Inflammatory macrophage treated with lipopolysaccharide for 4 hours (primary cell): ENCODE results near the gene CISD1.

Experiments
- DNase-seq: peaks from one replicate; pipeline ENCODE4 v3.0.0-alpha.2; 2020

The CISD1 gene

GRCh38 chr10:58316874-58317273 is 47.9 kb downstream of the CISD1 start:
- DNase-seq: no peak

- DNase-seq: no peak
Observed at GRCh38 chr10:58318346-58318745, 49.4 kb downstream of the CISD1 start.

GRCh38 chr10:58319599-58319998 is 50.6 kb downstream of the CISD1 start:
- DNase-seq: peak; percentile 36

- DNase-seq: no peak
Observed at GRCh38 chr10:58320351-58321049, 51.5 kb downstream of the CISD1 start.

- DNase-seq: peak; percentile 96
Observed at GRCh38 chr10:58322072-58322834, 53.3 kb downstream of the CISD1 start.

GRCh38 chr10:58322835-58323209 is 53.9 kb downstream of the CISD1 start:
- no peak for DNase-seq

- DNase-seq: no peak
Observed at GRCh38 chr10:58326967-58327381, 58.0 kb downstream of the CISD1 start.

GRCh38 chr10:58328233-58328632 is 59.3 kb downstream of the CISD1 start:
- DNase-seq: no peak

- peak; percentile 85 for DNase-seq
Observed at GRCh38 chr10:58330431-58330830, 61.5 kb downstream of the CISD1 start.

- DNase-seq: peak; percentile 80
Observed at GRCh38 chr10:58331646-58332045, 62.7 kb downstream of the CISD1 start.

GRCh38 chr10:58334817-58335305 is 65.9 kb downstream of the CISD1 start, which contains the start of gene UBE2D1:
Gene UBE2D1 (plus strand): TSS chr10:58335006. CDS start chr10:58335202, 196 bp downstream.
- DNase-seq: peak; percentile 89

GRCh38 chr10:58335306-58336005 is 66.5 kb downstream of the CISD1 start:
- peak; percentile 51 for DNase-seq

GRCh38 chr10:58336242-58336641 is 67.3 kb downstream of the CISD1 start:
- no peak for DNase-seq
